Smooth muscle cell of trachea (primary cell): ENCODE data around the gene E2F2. TPM values are rescaled to one million over a fixed set of nuclear protein-coding genes. Genes with fewer than 3 reads are reported as not detected.

Experiments
- total RNA-seq: library from RNA; depleted of rRNA; stranded (reverse); fragments of >200 nt; gene quantifications from 2 replicates; pipeline ENCODE4 v1.2.1, GENCODE V29; 2014

Gene E2F2, protein sequence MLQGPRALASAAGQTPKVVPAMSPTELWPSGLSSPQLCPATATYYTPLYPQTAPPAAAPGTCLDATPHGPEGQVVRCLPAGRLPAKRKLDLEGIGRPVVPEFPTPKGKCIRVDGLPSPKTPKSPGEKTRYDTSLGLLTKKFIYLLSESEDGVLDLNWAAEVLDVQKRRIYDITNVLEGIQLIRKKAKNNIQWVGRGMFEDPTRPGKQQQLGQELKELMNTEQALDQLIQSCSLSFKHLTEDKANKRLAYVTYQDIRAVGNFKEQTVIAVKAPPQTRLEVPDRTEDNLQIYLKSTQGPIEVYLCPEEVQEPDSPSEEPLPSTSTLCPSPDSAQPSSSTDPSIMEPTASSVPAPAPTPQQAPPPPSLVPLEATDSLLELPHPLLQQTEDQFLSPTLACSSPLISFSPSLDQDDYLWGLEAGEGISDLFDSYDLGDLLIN
- 0.17 and 2.0 TPM in 2 replicates for total RNA-seq

GRCh38 chr1:23530747-23531561 lies at the start of gene E2F2:
TSS of gene E2F2 (minus strand) at chr1:23531233. CDS start at chr1:23530793, 440 bp downstream.

GRCh38 chr1:23559136-23559984 lies 28.3 kb upstream of the E2F2 start, which contains the start of gene ID3:
TSS of gene ID3 (minus strand) at chr1:23559501. CDS start at chr1:23559426, 75 bp downstream.

DNA sequence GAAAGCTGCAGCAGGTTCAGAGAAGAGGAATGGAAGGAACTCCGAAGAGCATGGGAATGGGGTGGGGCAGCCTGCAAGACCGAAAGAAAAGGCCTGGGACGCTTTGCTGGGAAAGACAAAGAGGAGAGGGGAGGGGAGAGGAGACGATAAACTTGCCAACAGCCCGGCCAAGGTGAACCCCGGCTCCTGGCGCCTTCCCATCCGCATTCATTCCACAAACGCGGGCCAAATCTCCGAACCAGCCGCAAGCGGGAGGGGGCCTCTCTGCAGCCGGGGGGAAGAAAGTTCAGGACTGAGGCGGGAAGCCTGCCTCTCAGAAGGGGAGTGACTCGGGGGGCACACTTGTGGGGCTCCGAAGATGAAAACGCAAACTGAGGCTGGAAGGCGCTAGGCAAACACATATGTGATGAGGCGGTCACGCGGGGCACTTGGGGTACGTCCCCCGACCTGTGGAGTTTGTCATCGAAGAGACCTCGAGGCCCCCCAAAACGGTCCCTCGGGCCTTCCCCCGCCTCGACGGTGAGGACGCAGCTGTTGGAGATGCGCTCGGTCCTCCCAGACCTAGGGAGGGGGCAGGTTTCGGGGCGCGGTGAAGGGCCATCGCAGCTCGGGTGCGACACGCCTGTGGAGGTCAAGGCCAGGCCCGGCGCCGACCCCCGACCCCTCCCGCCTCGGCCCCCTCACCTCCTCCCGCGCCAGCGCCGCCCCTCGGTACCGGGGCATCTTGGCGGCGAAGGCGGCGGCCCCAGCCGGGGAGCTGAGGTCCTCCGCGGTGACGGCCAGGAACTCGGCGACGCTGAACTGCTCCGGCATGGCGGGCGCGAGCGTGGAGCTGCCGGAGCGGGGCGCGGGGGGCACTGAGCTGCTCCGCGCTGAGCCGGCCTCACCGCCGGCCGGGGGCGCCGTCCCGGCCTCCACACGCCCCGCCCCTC lies 47.4 kb downstream of the E2F2 start, which contains the start of gene ASAP3:
ASAP3 (minus strand) TSS at position 859 of the 932 bp plus-strand sequence; CDS start at position 813, 46 bp downstream.

Other genes starting within 250 kb of the E2F2 start
- 43.7 and 98.3 TPM in 2 replicates for gene HNRNPR, start 186.9 kb downstream of the E2F2 start, total RNA-seq
- 27.3 and 34.6 TPM in 2 replicates for gene ZNF436, start 161.4 kb downstream of the E2F2 start, total RNA-seq
- 9.7 and 36.9 TPM in 2 replicates for gene TCEA3, start 106.5 kb downstream of the E2F2 start, total RNA-seq
- gene ASAP3, start 47.1 kb downstream of the E2F2 start, total RNA-seq: 62.4 and 140 TPM in 2 replicates
- gene ID3, start 28.3 kb upstream of the E2F2 start, total RNA-seq: 38.0 and 80.3 TPM in 2 replicates
- gene RPL11, start 160.6 kb upstream of the E2F2 start, total RNA-seq: 750 and 1,055 TPM in 2 replicates
- gene ELOA, start 212.2 kb upstream of the E2F2 start, total RNA-seq: 22.7 and 28.0 TPM in 2 replicates
- gene PITHD1, start 247.2 kb upstream of the E2F2 start, total RNA-seq: 47.4 and 50.0 TPM in 2 replicates